Mesendoderm (in vitro differentiated cells): ENCODE data around the gene OR9A2.

Experiments
- DNase-seq: peaks from one replicate; pipeline ENCODE4 v3.0.0; 2013
- H2AK5ac ChIP-seq: 2 replicates; pipeline ENCODE4 v1.6.1; 2013; ENCODE audit warnings: low read length, inconsistent platforms
- H2BK120ac ChIP-seq: 2 replicates; pipeline ENCODE4 v1.6.1; 2013; ENCODE audit warnings: low read depth, mild to moderate bottlenecking, low read length, moderate library complexity, mixed read lengths
- H2BK15ac ChIP-seq: replicated peaks from 2 replicates; pipeline ENCODE4 v1.6.1; 2013; ENCODE audit warnings: low read depth, mild to moderate bottlenecking, moderate library complexity
- H2BK5ac ChIP-seq: 2 replicates; pipeline ENCODE4 v1.6.1; 2013; ENCODE audit warnings: low read length, inconsistent platforms
- H3K18ac ChIP-seq: 2 replicates; pipeline ENCODE4 v1.6.1; 2013; ENCODE audit warnings: mild to moderate bottlenecking, low read length, mixed read lengths
- H3K23ac ChIP-seq: one replicate; pipeline ENCODE4 v1.6.1; 2013; ENCODE audit warnings: low read length
- H3K27ac ChIP-seq: 2 replicates; pipeline ENCODE4 v1.5.1; 2013; ENCODE audit warnings: low read depth, mild to moderate bottlenecking, inconsistent platforms, low read length, moderate library complexity
- H3K27me3 ChIP-seq: 2 replicates; pipeline ENCODE4 v1.6.1; 2013; ENCODE audit warnings: low read length, control low read depth, mild to moderate bottlenecking, inconsistent platforms; ENCODE audit not compliant: insufficient read depth, poor library complexity
- H3K36me3 ChIP-seq: 2 replicates; pipeline ENCODE4 v1.6.1; 2013; ENCODE audit warnings: low read length, inconsistent platforms; ENCODE audit not compliant: control insufficient read depth, insufficient read depth
- H3K4ac ChIP-seq: one replicate; pipeline ENCODE4 v1.6.1; 2013; ENCODE audit warnings: low read depth, mild to moderate bottlenecking, low read length, moderate library complexity
- H3K4me1 ChIP-seq: 2 replicates; pipeline ENCODE4 v1.6.1; 2013; ENCODE audit warnings: low read depth, low read length, inconsistent platforms; ENCODE audit not compliant: control insufficient read depth
- H3K4me2 ChIP-seq: 2 replicates; pipeline ENCODE4 v1.6.1; 2013; ENCODE audit warnings: low read length
- H3K4me3 ChIP-seq: 2 replicates; pipeline ENCODE4 v1.5.1; 2013; ENCODE audit warnings: mild to moderate bottlenecking, low read length
- H3K56ac ChIP-seq: one replicate; pipeline ENCODE4 v1.6.1; 2013; ENCODE audit warnings: low read length
- H3K79me1 ChIP-seq: 2 replicates; pipeline ENCODE4 v1.6.1; 2013; ENCODE audit warnings: low read length, inconsistent platforms
- H3K79me2 ChIP-seq: 2 replicates; pipeline ENCODE4 v1.6.1; 2013; ENCODE audit warnings: mild to moderate bottlenecking, low read length; ENCODE audit not compliant: control insufficient read depth, insufficient read depth
- H3K9ac ChIP-seq: 2 replicates; pipeline ENCODE4 v1.6.1; 2013; ENCODE audit warnings: low read length, inconsistent platforms
- H4K5ac ChIP-seq: one replicate; pipeline ENCODE4 v1.6.1; 2013; ENCODE audit warnings: low read length
- H4K8ac ChIP-seq: one replicate; pipeline ENCODE4 v1.6.1; 2013; ENCODE audit warnings: low read depth, mild to moderate bottlenecking, control low read depth, low read length, moderate library complexity
- WGBS: extraction: QIAGEN DNeasy Blood & Tissue Kit; methylation state at CpG from one replicate; pipeline ENCODE4 v1.1.7; 2013; ENCODE audit warnings: low lambda C conversion rate, missing lambda C conversion rate; ENCODE audit not compliant: insufficient coverage; ENCODE audit errors: extremely low coverage; 5-methylcytosine and 5-hydroxymethylcytosine counted together

OR9A2 gene

DNA sequence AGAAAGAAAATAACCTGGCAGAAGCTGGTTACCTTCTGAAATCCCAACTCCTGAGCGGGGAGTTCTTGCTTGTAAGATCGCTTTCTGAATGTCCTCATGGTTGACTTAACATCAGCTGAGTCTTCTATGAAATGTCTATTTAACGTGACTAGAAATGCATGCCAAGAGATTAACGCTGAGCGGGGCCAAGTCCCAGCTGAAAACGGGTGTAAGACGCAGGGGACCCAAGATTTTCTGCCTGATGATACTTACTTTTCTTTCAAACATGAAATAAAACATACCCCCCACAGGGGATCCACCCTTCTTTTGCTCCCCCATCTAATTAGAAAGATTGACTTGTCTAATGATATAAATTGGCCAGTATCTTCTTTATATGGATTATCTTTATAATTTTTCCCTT lies 14.9 kb downstream of the OR9A2 start:
- no peaks in the 10 kb centered on the region for H3K79me1 ChIP-seq
- no peak overlapping the region for H2AK5ac ChIP-seq
- no CpG with 5 or more reads among the region's 7 CpGs for WGBS
- H3K18ac ChIP-seq = no peak overlapping the region
- H3K27me3 ChIP-seq = no peaks in the 10 kb centered on the region
- no peak overlapping the region for H2BK5ac ChIP-seq
- no peaks in the 10 kb centered on the region for H3K4me1 ChIP-seq
- no peak overlapping the region for H3K27ac ChIP-seq
- H3K56ac ChIP-seq = no peak overlapping the region
- H3K9ac ChIP-seq = no peak overlapping the region
- no peak overlapping the region for H3K4ac ChIP-seq
- no peaks in the 10 kb centered on the region for H3K79me2 ChIP-seq
- H3K36me3 ChIP-seq = no peaks in the 10 kb centered on the region
- H2BK120ac ChIP-seq = no peak overlapping the region
- H3K4me2 ChIP-seq = no peak overlapping the region
- no peak for DNase-seq
- H4K8ac ChIP-seq = no peak overlapping the region
- H4K5ac ChIP-seq = no peak overlapping the region
- no peak overlapping the region for H3K4me3 ChIP-seq
- H2BK15ac ChIP-seq = no peak overlapping the region
- H3K23ac ChIP-seq = no peak overlapping the region

DNA sequence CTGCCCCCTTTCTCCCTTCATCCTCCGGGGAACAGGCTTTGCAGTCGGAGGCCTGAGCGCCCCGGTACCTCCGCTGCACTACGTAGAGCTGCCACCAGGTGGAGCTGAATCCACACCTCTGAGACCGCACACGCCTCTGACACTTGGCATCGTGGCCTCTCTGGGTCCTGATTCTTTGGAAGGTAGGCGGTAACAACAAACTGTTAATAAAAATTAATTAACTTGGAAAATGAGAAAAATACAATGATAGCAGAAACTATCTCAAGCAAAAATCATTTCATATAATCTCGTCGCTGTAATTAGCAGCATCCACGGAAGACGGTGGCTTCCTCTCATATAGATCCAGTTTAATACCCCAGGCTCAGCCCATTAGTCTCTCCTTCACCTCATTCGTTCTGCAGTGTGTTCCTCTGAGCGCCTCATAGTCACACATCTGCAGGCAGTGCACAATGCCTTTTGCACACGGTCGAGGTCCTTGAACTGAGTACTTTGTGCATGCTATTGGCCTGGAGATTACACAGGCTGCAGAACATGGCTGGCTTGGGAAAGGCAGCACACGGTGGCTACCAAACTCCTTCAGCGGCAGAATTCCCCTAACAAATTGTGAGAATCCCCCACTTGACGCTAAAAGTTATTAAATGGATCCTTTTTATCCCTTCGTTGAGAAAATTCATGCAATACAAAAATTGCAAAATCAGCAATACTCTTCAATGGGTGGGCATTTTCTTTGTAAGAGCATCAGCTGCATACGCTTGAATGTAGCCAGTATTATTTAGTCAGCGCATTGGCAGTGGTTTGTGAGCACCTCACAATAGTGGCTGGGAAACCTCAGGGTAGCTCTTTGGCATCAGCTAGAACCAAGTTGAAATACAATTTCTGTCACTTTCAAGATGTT lies 18.7 kb downstream of the OR9A2 start:
- Histone ChIP-seq H3K23ac (no peak overlapping the region), H3K4me1 (no peaks in the 10 kb centered on the region), H3K27me3 (no peaks in the 10 kb centered on the region), H3K4me3 (no peak overlapping the region), H2BK120ac (no peak overlapping the region), H4K8ac (no peak overlapping the region), H3K56ac (no peak overlapping the region), H3K36me3 (no peaks in the 10 kb centered on the region), H3K4ac (no peak overlapping the region), H2BK5ac (no peak overlapping the region), H4K5ac (no peak overlapping the region), H3K18ac (no peak overlapping the region), H3K4me2 (no peak overlapping the region), H3K79me1 (no peaks in the 10 kb centered on the region), H3K27ac (no peak overlapping the region), H2AK5ac (no peak overlapping the region), H3K79me2 (no peaks in the 10 kb centered on the region), H2BK15ac (no peak overlapping the region), H3K9ac (no peak overlapping the region)
- DNase-seq = peak; percentile 80
- WGBS = no CpG with 5 or more reads among the region's 24 CpGs

DNA sequence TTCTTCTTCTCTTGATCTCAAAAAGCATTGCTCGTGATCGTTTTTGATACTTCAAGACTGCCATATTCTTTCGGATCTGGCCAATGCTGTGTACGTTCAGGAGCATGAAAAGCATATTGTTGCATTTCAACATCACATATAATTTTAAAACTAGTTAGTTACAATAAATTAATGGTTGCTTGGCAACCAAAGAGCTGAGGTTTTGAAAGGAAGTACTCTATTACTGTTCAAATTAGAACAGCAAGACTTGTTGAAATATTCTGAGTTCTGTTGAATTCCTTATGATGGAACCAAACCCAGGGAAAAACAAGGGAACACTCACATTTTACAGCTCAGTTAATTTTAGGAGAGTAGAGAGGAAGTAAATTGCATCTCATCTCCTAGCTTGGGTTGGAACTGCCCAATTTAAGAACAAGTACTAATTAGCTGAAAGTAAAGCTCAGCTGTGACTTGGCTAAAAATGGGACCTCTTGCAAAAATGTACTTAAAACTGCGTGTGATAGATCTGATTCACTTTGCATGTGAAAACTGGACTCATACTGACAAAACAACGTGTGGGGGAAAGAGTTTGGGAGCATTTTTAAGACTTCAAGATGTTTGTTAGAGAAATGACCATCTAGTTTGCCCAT lies 21.2 kb downstream of the OR9A2 start:
- no peak for DNase-seq
- Histone ChIP-seq H4K8ac (no peak overlapping the region), H3K36me3 (no peaks in the 10 kb centered on the region), H3K23ac (no peak overlapping the region), H3K4me1 (no peaks in the 10 kb centered on the region), H2AK5ac (no peak overlapping the region), H3K79me1 (no peaks in the 10 kb centered on the region), H3K27me3 (no peaks in the 10 kb centered on the region), H2BK15ac (no peak overlapping the region), H3K18ac (no peak overlapping the region), H3K79me2 (no peaks in the 10 kb centered on the region), H4K5ac (no peak overlapping the region), H3K4ac (no peak overlapping the region), H3K27ac (no peak overlapping the region), H3K9ac (no peak overlapping the region), H2BK5ac (no peak overlapping the region), H3K56ac (no peak overlapping the region), H2BK120ac (no peak overlapping the region), H3K4me3 (no peak overlapping the region), H3K4me2 (no peak overlapping the region)
- WGBS = no CpG with 5 or more reads among the region's 6 CpGs

DNA sequence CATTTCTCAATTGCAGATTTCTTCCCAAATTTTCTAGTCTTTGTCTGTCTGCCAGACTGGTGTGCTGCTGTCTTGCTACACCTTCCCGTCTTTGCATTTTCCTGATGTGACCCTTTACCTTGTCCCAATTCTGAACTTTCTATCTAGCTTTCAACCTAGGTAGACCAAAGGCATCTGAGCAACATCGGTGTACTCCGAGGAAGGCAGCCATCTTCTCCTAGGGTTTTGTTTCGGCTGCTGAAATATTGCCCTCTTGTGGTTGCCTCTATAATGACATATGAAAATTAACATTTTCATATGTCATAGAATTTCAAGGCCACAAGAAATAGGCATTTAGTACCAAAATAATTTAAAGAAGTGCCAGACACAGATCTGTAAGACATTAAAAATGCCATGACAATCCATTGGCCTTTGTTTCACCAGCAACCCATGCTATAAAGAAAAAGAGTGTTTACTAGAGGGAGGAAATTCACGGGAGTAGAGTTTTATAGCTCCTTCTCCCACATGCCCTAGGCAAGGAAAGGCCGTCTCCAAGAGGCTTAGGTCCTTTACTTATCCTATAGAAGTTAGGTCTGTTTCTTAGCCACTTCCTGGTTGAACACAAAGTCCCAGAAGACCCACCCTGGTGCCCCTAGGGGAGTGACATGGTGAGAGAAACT lies 23.4 kb downstream of the OR9A2 start:
- Histone ChIP-seq H2BK15ac (no peak overlapping the region), H2AK5ac (no peak overlapping the region), H3K4me1 (no peaks in the 10 kb centered on the region), H4K8ac (no peak overlapping the region), H2BK5ac (no peak overlapping the region), H3K36me3 (no peaks in the 10 kb centered on the region), H3K4ac (no peak overlapping the region), H3K79me2 (no peaks in the 10 kb centered on the region), H3K9ac (no peak overlapping the region), H3K23ac (no peak overlapping the region), H2BK120ac (no peak overlapping the region), H3K4me3 (no peak overlapping the region), H3K27me3 (no peaks in the 10 kb centered on the region), H3K79me1 (no peaks in the 10 kb centered on the region), H3K27ac (no peak overlapping the region), H3K18ac (no peak overlapping the region), H3K56ac (no peak overlapping the region), H4K5ac (peak overlapping the region; percentile 47), H3K4me2 (no peak overlapping the region)
- peak; percentile 58 for DNase-seq
- WGBS = no CpG with 5 or more reads among the region's 6 CpGs

DNA sequence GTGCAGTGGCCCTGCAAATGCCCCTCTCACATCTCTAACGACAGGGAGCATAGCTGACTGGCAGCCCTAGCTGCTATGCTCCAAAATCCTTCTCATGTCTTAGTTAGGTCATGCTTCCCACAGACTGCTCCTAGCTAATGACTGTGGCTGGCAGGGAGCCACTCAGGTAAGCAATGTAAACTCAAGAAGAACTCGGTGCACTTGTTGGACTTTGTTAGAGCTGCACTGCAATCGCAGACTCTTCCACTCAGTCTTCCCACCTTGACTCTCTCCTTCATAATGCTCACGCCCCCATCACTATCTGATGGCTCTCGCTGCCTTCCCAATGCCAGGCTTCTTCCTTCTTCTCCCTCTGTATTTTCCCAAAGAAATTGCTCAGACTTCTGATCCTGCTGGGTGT lies 24.0 kb downstream of the OR9A2 start:
- no peaks in the 10 kb centered on the region for H3K36me3 ChIP-seq
- H3K27me3 ChIP-seq = no peaks in the 10 kb centered on the region
- H4K5ac ChIP-seq = no peak overlapping the region
- no peak for DNase-seq
- H2BK120ac ChIP-seq = no peak overlapping the region
- no peaks in the 10 kb centered on the region for H3K4me1 ChIP-seq
- H3K4me2 ChIP-seq = no peak overlapping the region
- H3K23ac ChIP-seq = no peak overlapping the region
- no peak overlapping the region for H3K27ac ChIP-seq
- H3K18ac ChIP-seq = no peak overlapping the region
- H3K79me1 ChIP-seq = no peaks in the 10 kb centered on the region
- H2BK15ac ChIP-seq = no peak overlapping the region
- no peaks in the 10 kb centered on the region for H3K79me2 ChIP-seq
- no peak overlapping the region for H4K8ac ChIP-seq
- no peak overlapping the region for H3K9ac ChIP-seq
- H3K4me3 ChIP-seq = no peak overlapping the region
- H2BK5ac ChIP-seq = no peak overlapping the region
- H3K4ac ChIP-seq = no peak overlapping the region
- H2AK5ac ChIP-seq = no peak overlapping the region
- no CpG with 5 or more reads among the region's 5 CpGs for WGBS
- no peak overlapping the region for H3K56ac ChIP-seq
